Endodermal cell (in vitro differentiated cells): ENCODE measurements around the gene SYNE1. TPM values are rescaled to one million over a fixed set of nuclear protein-coding genes. Genes with fewer than 3 reads are reported as not detected.

ENCODE experiments used
- DNase-seq: peaks from one replicate; pipeline ENCODE4 v3.0.0-alpha.2; 2017
- H3K27ac ChIP-seq: 2 replicates; pipeline ENCODE4 v1.5.1; 2013; ENCODE audit warnings: mild to moderate bottlenecking, low read depth, low read length, moderate library complexity
- H3K27me3 ChIP-seq: 2 replicates; pipeline ENCODE4 v1.6.1; 2013; ENCODE audit warnings: mild to moderate bottlenecking, low read length, moderate library complexity; ENCODE audit not compliant: insufficient read depth, control insufficient read depth, poor library complexity, severe bottlenecking
- H3K36me3 ChIP-seq: 2 replicates; pipeline ENCODE4 v1.7.0; 2013; ENCODE audit warnings: mild to moderate bottlenecking, low read length, moderate library complexity; ENCODE audit not compliant: control insufficient read depth, insufficient read depth
- H3K4me1 ChIP-seq: one replicate; pipeline ENCODE4 v1.7.0; 2013; ENCODE audit warnings: low read length; ENCODE audit not compliant: control insufficient read depth, insufficient read depth
- H3K4me3 ChIP-seq: 2 replicates; pipeline ENCODE4 v1.5.1; 2013; ENCODE audit warnings: mild to moderate bottlenecking, low read length, moderate library complexity
- H3K9ac ChIP-seq: 2 replicates; pipeline ENCODE4 v1.6.1; 2013; ENCODE audit warnings: mild to moderate bottlenecking, low read length, moderate library complexity; ENCODE audit not compliant: poor library complexity, severe bottlenecking; ENCODE audit errors: extremely low read depth
- H3K9me3 ChIP-seq: 2 replicates; pipeline ENCODE4 v1.6.1; 2013; ENCODE audit warnings: mild to moderate bottlenecking, low read length, moderate library complexity; ENCODE audit not compliant: control insufficient read depth
- H3K27ac Mint-ChIP-seq: 2 replicates; pipeline ENCODE4 v1.8.0; 2020; ENCODE audit warnings: mixed read lengths
- H3K27me3 Mint-ChIP-seq: 2 replicates; pipeline ENCODE4 v1.8.0; 2021; ENCODE audit warnings: mild to moderate bottlenecking, mixed read lengths; ENCODE audit not compliant: insufficient read depth
- H3K36me3 Mint-ChIP-seq: 2 replicates; pipeline ENCODE4 v1.8.0; 2020; ENCODE audit warnings: low read depth, mixed read lengths
- H3K4me1 Mint-ChIP-seq: 2 replicates; pipeline ENCODE4 v1.8.0; 2020; ENCODE audit warnings: mixed read lengths
- H3K4me3 Mint-ChIP-seq: 2 replicates; pipeline ENCODE4 v1.8.0; 2020; ENCODE audit warnings: mild to moderate bottlenecking, moderate library complexity, mixed read lengths
- H3K9me3 Mint-ChIP-seq: 2 replicates; pipeline ENCODE4 v1.8.0; 2020; ENCODE audit warnings: mild to moderate bottlenecking, mixed read lengths
- WGBS, 2 experiments: methylation state at CpG; one replicate each; pipeline versions ENCODE4 v1.1.5 to v1.1.7; 2013; ENCODE audit warnings: missing lambda C conversion rate in 2 of 2, mixed read lengths in 1 of 2; ENCODE audit not compliant: insufficient coverage in 1 of 2, insufficient read length in 1 of 2; 5-methylcytosine and 5-hydroxymethylcytosine counted together
- total RNA-seq, 2 donors: library from RNA; stranded (reverse); fragmentation: NEBNext Ultra II Directional in 1 of 2; extraction: Animal tissue kit (Norgen Biotek cat#: 25700) in 1 of 2; gene quantifications; 2 replicates in 1 of 2; 3 replicates in 1 of 2; pipeline ENCODE4 v1.2.1, GENCODE V29; 2021
- TF ChIP-seq, protein P1 (sequence below): fragments of 200-600 bp; sonication (generic); conservative IDR thresholded peaks from 2 replicates; pipeline ENCODE4 v1.5.0; 2021; ENCODE audit warnings: antibody characterized with exemption, mild to moderate bottlenecking

The SYNE1 gene
- total RNA-seq, 2 donors from 2014 or later = 7.9 to 9.5 TPM

DNA sequence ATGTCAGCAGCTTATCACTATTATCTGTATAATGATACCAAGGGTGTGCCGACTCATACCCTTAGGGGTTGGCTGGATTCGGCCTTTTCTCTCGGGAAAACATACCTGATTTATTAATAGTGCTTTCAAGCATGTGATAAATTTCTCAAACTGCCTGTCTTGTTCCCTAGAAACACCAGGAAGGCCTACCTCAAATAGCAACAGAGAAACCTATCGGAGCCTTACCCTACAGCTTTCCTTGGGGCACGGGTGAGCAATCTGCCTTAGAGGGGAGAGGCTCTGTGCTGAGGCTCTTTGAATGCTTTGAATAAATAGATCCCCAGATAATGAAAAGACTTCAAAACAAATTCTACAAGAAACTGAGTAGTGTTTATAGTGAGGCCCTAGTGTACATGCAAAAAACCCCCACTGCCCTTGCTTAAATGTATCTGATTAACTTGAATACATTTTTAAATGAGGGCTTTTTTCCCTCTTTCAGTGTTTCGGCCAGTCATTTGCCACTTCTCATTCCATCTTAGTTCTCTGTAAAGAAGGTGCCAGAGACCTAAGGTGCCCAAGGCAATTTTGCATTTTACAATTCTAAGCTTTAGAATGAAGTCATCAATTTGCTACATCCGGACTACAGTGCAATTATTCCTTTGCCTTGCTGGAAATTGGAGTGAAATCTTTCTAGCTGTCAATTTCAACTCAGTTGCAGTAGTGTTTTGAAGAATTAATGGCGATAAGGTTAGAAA lies 509.6 kb downstream of the SYNE1 start:
- WGBS, 2 experiments = 88 to 91% methylated on average over 6 to 8 of the region's 8 CpGs
- TF ChIP-seq, protein P1, sequence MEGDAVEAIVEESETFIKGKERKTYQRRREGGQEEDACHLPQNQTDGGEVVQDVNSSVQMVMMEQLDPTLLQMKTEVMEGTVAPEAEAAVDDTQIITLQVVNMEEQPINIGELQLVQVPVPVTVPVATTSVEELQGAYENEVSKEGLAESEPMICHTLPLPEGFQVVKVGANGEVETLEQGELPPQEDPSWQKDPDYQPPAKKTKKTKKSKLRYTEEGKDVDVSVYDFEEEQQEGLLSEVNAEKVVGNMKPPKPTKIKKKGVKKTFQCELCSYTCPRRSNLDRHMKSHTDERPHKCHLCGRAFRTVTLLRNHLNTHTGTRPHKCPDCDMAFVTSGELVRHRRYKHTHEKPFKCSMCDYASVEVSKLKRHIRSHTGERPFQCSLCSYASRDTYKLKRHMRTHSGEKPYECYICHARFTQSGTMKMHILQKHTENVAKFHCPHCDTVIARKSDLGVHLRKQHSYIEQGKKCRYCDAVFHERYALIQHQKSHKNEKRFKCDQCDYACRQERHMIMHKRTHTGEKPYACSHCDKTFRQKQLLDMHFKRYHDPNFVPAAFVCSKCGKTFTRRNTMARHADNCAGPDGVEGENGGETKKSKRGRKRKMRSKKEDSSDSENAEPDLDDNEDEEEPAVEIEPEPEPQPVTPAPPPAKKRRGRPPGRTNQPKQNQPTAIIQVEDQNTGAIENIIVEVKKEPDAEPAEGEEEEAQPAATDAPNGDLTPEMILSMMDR = no peak
- Mint-ChIP-seq H3K36me3 (peaks cover 3% of the 10 kb centered on the region), H3K9me3 (no peaks in the 10 kb centered on the region), H3K4me1 (peaks cover 2% of the 10 kb centered on the region), H3K27ac (peak overlapping the region; percentile 26), H3K27me3 (no peaks in the 10 kb centered on the region), H3K4me3 (no peak overlapping the region)
- Histone ChIP-seq H3K9me3 (no peaks in the 10 kb centered on the region), H3K4me3 (no peak overlapping the region), H3K9ac (no peak overlapping the region), H3K36me3 (no peaks in the 10 kb centered on the region), H3K4me1 (no peaks in the 10 kb centered on the region), H3K27ac (no peak overlapping the region), H3K27me3 (no peaks in the 10 kb centered on the region)
- DNase-seq = no peak

DNA sequence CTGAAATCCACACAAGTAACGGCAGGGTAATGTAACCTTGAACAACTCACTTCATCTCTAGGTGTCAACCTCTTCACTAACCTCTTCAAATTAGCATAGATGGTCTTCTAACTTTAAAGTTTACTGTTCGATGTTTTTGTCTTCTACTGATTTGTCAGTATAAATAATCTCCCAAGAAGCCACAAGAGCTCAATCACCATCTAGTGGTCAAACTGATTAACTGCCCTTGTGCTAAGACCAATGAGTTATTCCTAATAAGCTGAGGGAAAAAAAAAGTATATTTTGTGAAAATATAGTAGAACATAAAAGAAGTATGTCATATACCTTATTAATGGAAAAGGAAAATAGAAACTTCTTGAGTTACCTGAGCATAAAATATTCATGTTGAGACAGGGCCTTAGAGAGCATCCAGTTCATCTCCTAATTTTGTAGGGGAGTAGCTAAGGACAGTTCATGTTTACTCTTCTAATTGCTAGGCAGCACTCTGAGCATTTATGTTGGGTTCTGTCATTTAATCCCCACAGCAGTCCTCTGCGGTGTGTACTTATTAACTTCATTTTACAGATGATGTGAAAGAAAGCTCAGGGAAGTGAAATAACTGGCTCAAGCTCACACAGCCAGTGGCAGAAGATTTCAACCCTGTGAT lies 512.6 kb downstream of the SYNE1 start:
- Mint-ChIP-seq H3K4me1 (peaks cover 2% of the 10 kb centered on the region), H3K9me3 (no peaks in the 10 kb centered on the region), H3K36me3 (no peaks in the 10 kb centered on the region), H3K4me3 (no peak overlapping the region), H3K27me3 (no peaks in the 10 kb centered on the region), H3K27ac (peak overlapping the region; percentile 55)
- 81% methylated on average over 3 of the region's 3 CpGs; no CpG with 5 or more reads in 1 of the 2 experiments for WGBS, 2 experiments
- no peak for DNase-seq
- H3K27ac ChIP-seq = no peak overlapping the region
- H3K9ac ChIP-seq = no peak overlapping the region
- H3K4me3 ChIP-seq = no peak overlapping the region
- no peaks in the 10 kb centered on the region for H3K4me1 ChIP-seq
- TF ChIP-seq, protein P1 = peak; percentile 92
- no peaks in the 10 kb centered on the region for H3K9me3 ChIP-seq
- no peaks in the 10 kb centered on the region for H3K27me3 ChIP-seq
- H3K36me3 ChIP-seq = peaks cover 3% of the 10 kb centered on the region

DNA sequence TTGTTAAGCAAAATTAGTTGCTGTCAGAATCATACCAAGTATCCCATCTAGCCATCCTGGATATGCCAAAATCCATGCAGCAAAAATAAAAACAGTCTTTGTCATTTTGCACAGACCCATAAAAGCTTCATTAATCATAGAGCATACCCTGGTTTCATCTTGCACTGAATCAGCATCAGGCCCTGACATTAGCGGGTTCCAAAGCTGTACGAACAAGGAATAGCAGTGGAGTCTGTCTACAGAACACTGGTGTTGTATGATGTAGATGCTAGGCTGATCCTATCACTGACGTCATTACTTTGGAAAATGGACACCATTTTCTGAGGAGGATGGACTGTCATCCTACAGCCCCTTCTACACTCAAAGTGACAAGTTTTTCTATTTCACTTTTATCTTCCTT lies 514.1 kb downstream of the SYNE1 start:
- Mint-ChIP-seq H3K27me3 (no peaks in the 10 kb centered on the region), H3K27ac (no peak overlapping the region), H3K4me3 (no peak overlapping the region), H3K4me1 (peaks cover 2% of the 10 kb centered on the region), H3K9me3 (no peaks in the 10 kb centered on the region), H3K36me3 (no peaks in the 10 kb centered on the region)
- H3K4me1 ChIP-seq = no peaks in the 10 kb centered on the region
- no peaks in the 10 kb centered on the region for H3K9me3 ChIP-seq
- 89 to 92% methylated on average over 2 to 3 of the region's 3 CpGs for WGBS, 2 experiments
- no peak for DNase-seq
- TF ChIP-seq, protein P1 = no peak
- H3K27me3 ChIP-seq = no peaks in the 10 kb centered on the region
- no peak overlapping the region for H3K4me3 ChIP-seq
- H3K9ac ChIP-seq = no peak overlapping the region
- H3K27ac ChIP-seq = no peak overlapping the region
- peaks cover 3% of the 10 kb centered on the region for H3K36me3 ChIP-seq
